Measurements from ENCODE around the gene DHRS7.

The DHRS7 gene

DNA sequence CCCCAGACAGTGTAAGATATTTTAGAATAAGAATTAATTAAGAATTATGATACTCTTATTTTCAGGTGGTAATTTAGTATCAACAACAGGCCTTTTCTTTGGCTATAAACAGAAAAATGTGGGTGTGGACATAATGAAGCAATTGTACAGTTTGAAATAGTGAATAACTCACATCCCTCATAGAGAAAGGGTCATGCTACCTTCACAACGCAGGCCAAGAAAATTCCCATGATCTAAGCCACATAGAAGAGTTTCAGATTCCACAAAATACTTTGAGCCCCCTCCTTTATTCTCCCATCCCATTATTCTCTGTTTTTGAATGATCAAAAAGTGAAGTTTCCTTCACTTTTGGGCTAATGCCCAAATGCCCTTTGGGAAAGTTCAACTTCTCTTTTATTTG, 23.5 kb upstream of the DHRS7 start:
- in situ Hi-C loops (cut with MboI; ENCODE audit: low sequenced_read_pairs) = loop anchor here (10.0 to 25.0 kb wide), 2 partner anchors 224 to 374 kb away; no protein-coding TSS in a partner anchor

DNA sequence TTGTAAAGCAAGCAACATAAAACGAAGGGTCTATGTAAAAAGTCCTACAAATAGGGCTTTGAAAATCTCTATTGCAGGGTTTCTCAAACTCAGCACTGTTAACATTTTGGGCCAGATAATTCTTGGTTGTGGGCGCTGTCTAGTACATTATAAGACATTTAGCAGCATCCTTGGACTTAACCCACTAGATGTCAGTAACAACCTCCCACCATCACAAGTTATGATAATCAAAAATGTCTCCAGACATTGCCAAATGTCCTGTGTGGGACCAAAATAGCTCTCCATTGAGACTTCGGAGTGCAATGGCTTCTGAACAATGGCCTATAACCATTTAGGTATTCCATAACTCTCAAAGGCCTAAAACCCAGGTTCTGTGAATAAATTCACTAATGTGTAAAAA, 22.9 kb upstream of the DHRS7 start:
- in situ Hi-C loops (cut with MboI; ENCODE audit: low sequenced_read_pairs) = loop anchor here (10.0 to 25.0 kb wide), 2 partner anchors 223 to 374 kb away; no protein-coding TSS in a partner anchor

DNA sequence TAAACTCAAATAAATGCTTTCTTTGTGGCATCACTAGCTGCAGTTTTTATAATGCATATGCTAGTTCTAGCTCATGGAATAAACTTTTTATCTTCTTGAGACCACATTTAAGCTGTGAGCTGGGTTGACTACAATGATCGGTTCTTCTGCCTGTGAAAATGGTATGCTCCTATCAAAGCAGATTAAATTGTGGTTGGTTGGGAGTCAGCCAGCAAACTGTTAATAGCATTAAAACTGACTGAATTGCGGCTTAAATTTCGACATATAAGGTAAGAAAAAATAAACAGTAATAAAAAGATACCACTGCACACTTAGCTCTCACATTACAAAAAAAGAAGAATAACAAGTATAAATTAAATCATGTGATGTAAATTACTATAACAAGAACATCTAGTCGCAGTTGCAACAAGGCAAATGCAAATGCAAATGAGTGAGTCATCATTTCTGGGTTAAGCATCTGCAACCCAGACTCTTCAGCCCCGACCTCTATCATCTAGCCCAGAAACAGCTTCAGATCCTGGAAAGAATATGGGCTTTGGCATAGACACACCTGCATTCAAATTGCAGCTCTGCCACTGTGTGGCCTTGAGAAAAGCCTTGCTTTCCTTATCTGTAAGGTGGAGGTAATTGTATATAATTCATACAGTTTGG, 19.8 kb upstream of the DHRS7 start:
- in situ Hi-C loops (cut with MboI; ENCODE audit: low sequenced_read_pairs) = loop anchor here (10.0 to 25.0 kb wide), 2 partner anchors 220 to 377 kb away; no protein-coding TSS in a partner anchor

DNA sequence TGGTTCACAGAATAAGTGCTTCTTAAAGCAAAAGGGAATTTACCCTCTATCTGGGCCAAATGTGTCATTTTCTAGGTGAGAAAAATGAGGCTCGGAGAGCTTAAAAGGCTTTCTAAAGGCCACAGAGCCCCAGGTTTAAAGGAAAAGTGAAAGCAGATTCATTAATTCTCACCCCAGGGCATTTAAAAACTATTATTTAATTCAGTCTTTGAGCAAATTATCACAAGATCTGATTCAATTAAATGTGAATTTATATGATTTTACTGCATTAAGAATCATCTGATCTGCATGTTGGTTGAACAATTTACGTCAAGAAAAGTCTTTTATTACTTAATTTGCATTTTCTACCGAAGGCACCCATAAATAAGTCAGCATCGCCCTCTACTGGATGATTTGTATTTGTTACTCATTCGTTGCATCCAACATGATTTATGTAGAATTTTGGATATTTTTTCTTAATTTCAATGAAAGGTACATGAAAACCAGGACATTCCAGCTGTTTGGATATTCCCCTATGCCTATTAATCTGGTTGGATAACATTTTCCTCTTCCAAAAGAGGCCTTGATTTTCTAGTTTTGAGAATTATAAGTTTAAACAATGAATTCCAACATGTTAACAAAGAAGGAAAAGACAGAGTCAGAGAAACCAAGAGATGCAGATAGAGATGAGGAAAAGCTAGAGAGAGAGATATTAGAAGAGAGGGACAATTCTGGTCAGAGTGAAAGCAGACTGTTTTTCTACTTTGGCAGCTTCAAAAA, 19.1 kb upstream of the DHRS7 start:
- in situ Hi-C loops (cut with MboI; ENCODE audit: low sequenced_read_pairs) = loop anchor here (10.0 to 25.0 kb wide), 2 partner anchors 220 to 378 kb away; no protein-coding TSS in a partner anchor

DNA sequence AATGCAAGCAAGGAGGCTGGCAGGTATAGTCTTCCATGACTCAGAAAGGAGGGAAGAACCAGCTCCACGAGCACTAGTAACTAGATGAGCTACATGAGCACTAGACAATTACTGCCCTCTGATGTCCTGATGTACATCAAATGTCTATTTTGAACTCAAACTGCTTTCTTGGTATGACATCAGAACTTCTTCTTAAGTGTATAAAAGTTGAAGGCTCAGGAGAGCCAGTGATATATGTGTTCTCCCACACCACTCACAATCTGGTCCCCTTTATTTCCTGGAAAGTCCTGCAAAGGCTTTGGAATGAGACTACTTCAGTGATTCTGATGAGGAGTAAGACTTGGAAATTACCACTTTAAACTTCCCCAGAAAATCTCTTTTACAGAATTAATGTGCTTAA, 18.5 kb upstream of the DHRS7 start:
- in situ Hi-C loops (cut with MboI; ENCODE audit: low sequenced_read_pairs) = loop anchor here (10.0 to 25.0 kb wide), 2 partner anchors 219 to 379 kb away; no protein-coding TSS in a partner anchor

DNA sequence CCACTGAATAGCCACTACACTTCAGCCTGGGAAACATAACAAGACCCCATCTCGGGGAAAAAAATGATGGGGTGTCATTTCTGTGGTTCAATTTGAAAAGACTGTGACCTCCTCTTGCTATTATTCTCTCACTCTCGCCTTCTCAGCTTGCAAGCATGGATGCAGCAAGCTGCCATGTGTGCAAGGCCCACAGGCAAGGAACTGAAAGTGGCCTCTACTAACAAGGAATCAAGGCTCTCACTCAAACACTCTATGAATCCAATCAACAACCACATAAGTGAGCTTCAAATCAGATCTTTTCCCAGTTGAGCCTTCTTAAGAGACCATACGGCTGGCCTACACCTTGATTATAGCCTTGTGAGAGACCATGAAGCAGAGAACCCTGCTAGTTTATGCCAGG, 17.9 kb upstream of the DHRS7 start:
- in situ Hi-C loops (cut with MboI; ENCODE audit: low sequenced_read_pairs) = loop anchor here (10.0 to 25.0 kb wide), 2 partner anchors 218 to 379 kb away; no protein-coding TSS in a partner anchor

DNA sequence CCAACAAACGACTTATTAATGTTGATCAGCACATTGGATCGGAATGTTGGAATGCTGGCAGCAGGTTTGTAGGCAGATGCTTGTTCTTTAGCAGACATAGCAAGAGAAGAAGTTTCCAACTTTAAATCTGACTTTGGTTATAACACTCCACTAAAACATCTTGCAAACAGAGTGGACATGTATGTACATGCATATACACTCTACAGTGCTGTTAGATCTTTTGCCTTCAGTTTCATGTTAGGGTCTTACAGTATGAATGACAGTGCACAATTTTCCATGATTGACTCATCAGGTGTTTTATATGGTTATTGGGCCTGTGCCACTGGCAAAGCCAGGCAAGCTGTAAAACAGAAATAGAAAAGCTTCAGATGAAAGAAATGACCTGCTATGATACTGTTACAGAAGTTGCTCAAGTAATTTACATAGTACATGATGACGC, 14.3 kb upstream of the DHRS7 start:
- in situ Hi-C loops (cut with MboI; ENCODE audit: low sequenced_read_pairs) = loop anchor here (25.0 kb wide), 1 partner anchor 383 kb away; no protein-coding TSS in a partner anchor

DNA sequence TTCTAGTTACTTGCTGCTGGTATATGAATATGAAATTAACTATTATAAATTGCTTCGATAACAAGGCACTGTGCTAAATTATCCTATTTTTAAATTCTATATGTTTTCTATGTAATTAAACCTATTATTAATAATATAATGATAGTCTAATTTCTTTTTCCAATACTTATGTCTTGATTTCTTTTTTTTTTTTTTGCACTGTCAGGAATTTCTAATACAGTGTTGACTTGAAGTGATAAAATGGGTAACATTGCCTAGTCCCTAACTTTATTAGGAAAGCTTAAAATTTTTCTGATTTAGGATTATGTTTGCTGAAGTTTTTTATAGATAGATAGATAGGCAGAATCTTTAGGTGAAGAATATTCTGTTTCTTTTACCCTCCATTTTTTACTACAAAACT, 13.6 kb upstream of the DHRS7 start:
- in situ Hi-C loops (cut with MboI; ENCODE audit: low sequenced_read_pairs) = loop anchor here (25.0 kb wide), 1 partner anchor 383 kb away; no protein-coding TSS in a partner anchor

DNA sequence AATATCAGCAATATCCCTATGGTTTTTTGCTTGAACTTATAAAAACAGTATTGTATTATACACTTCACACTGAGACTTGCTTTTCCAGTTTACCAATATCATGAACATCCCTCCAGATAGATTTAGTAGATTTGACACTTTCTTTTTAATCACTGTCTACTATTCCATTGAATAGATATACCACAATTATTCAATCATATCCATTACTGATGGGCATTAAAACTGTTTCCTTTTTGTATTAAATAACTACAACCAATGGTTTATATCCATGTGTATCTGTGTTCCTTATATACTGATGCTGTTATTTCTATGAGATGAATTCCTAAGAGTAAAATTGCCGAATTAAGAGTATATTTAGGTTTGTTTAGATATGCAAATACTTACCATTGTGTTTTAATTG, 13.0 kb upstream of the DHRS7 start:
- in situ Hi-C loops (cut with MboI; ENCODE audit: low sequenced_read_pairs) = loop anchor here (25.0 kb wide), 1 partner anchor 384 kb away; no protein-coding TSS in a partner anchor

DNA sequence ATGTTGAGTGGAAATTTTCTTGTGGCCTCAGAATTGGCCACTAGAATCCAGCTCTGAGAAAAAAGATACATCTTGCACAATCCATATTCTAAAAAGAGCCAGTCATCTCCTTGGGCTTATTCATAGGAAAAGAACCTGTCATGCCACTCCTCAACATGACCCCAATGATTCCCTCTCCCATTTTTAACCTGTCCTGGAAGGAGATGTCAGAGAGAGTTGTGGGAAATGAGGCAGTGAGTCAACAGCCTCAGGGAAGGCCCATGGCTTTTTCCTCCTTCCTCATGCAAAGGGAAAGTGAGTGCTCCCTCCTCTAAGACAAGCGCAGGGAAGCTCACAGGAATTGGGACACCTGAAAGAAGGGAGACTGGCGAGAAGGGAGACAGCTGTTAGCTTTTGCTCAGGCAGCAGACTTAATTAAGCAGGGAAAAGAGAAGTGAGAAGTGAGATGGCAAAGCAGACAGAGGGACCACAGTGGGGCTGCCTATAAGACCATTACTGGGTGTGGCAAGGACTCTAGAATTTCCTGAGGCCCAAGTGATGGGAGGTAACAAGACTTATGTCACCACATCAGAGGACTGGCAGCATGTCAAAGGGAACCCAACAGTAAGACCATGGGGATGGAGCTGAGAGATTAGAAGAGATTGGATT, 10.2 kb upstream of the DHRS7 start:
- in situ Hi-C loops (cut with MboI; ENCODE audit: low sequenced_read_pairs) = loop anchor here (25.0 kb wide), 1 partner anchor 387 kb away; no protein-coding TSS in a partner anchor

DNA sequence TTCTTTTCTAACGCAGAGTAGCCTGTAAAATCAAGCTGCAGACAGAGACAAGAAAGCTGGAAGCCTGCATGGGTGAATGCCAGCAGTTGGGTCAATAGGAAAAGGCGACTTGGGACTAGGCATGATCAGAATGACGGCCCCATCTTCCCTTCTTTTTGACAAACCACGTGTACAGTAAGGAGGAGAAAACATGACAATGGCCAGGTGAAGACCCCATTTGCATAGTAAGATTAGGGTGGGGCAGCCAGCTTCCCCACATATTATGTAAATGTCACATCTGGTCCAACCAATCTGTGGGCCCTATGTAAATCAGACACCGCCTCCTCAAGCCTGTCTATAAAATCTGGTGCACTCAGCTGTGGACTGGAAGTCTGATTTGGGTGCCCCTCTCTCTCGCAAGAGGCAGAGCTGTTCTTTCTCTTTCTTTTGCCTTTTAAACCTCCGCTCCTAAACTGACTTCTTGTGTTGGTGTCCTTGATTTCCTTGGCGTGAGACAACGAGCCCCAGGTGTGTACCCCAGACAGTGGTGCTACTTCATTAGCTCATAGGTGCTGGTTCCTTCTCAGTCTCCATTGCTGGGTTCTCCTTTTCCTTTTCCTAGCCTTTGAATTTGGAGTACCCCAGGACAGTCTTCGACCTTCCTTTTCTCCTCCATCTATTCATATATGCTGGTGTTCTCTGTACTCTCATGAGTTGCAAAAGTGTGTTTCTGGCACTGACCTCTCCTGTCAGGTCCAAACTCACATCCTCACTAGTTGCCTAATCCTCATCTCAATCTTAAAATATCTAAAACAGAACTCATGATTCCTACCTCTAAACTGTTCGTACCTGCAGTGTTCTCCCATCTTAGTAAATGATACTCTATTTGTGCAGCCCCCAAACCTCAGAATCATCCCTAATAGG, 9.4 kb upstream of the DHRS7 start:
- in situ Hi-C loops (cut with MboI; ENCODE audit: low sequenced_read_pairs) = loop anchor here (25.0 kb wide), 1 partner anchor 388 kb away; no protein-coding TSS in a partner anchor

DNA sequence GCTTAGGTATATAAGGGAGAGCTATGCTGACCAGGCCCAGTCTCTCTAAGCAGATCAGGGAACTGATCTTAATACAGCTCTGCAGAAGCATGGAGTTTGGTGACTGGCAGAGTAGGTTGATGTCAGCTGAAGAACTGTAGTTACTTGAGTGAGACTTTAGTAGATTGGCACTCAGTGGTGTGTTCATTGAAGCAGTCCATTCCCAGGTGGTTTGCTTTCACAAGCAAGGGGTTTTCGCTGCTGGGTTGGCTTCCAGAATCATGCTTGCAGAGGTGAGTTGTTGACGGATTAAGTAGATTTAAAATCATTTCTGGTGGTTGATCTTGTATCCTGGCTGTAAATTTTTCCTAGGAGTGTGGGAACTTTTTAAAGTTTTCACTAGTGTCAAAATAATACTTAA, 6.5 kb upstream of the DHRS7 start:
- in situ Hi-C loops (cut with MboI; ENCODE audit: low sequenced_read_pairs) = no loop called here

DNA sequence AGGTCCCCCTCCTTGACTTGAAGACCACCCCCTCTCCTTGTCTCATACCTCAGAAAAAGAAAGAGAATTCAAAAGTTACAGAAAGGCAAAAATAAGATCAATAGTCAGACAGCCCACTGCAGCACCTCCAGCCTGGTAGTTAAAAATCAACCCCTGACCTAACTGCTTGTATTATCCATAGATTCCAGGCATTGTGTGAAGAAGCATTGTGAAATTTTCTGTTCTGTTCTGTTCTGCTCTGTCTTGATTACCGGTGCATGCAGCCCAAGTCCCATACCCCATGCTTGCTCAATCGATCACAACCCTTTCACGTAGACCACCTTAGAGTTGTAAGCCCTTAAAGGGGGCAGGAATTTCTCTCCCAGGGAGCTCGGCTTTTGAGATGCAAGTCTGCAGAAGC, 5.8 kb upstream of the DHRS7 start:
- in situ Hi-C loops (cut with MboI; ENCODE audit: low sequenced_read_pairs) = no loop called here

DNA sequence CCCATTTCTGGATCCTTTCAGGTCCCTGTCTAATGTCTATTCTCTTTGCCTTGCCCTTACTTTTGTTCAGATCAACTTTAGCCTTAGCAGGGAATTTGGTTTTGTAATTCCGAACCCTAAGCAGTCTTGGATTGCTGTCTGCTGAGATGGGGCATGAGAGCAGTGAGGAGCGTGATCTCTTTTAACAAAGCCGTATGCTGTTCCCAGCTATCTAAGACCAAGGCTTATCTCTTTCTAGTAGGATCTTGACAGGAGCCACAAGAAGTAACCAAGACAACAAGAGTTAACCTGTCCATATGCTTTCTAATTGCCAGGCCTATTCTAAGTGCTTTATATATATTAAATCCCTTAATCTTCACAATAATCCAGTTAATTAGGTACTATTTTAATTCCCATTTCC, 4.5 kb upstream of the DHRS7 start:
- in situ Hi-C loops (cut with MboI; ENCODE audit: low sequenced_read_pairs) = loop anchor here (10.0 kb wide), 1 partner anchor 105 kb away; no protein-coding TSS in a partner anchor

DNA sequence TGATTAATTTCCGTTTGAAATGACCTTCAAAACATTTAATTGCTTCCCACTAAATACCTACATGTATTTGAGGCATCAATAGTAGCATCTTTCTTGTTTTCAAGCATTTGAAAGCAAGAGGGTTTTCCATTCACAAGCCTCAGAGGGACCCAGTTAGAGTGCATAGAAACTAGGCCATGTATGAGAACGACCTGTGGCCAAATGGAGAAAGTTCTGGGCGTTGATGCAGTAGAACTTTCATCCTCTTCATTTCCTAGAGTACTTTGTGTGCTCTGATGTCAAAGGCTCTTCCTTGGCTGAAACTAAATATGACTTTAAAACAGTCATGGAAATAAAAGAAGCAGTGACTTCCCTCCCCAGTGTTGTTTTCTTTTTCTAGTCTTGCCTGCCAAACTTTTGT, 944 bp upstream of the DHRS7 start:
- in situ Hi-C loops (cut with MboI; ENCODE audit: low sequenced_read_pairs) = loop anchor here (10.0 kb wide), 1 partner anchor 101 kb away; no protein-coding TSS in a partner anchor

DNA sequence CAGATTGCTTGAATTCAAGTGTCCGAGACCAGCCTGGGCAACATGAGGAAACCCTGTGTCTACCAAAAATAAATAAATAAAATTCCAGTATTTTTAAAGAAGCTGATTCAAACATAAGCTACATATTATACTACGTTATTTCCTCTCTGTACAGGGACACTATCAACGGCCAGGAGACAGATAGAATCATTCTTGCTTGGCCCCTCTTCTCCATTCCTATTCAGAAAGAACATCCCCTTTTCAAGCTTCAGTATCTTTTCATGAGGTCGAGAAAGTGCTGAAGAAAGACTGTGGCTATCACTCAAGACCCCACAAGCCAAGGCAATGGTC, 314 bp upstream of the DHRS7 start:
- in situ Hi-C loops (cut with MboI; ENCODE audit: low sequenced_read_pairs) = loop anchor here (10.0 kb wide), 1 partner anchor 101 kb away; no protein-coding TSS in a partner anchor

DNA sequence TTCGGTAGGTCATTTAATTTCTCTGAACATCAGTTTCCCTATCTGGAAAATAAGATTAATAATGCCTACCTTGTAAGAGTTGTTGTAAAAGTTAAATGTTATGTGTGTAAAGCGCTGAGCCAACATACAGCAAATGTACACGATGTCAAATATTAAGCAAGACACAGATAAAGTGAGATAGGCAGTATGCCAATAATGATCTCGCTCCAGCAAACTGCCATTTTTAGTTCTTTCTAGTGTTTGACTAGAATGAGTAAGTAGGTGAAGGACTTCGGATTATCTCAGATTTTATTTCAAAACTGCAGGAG, 840 bp downstream of the DHRS7 start:
- in situ Hi-C loops (cut with MboI; ENCODE audit: low sequenced_read_pairs) = loop anchor here (10.0 kb wide), 1 partner anchor 100 kb away; no protein-coding TSS in a partner anchor

DNA sequence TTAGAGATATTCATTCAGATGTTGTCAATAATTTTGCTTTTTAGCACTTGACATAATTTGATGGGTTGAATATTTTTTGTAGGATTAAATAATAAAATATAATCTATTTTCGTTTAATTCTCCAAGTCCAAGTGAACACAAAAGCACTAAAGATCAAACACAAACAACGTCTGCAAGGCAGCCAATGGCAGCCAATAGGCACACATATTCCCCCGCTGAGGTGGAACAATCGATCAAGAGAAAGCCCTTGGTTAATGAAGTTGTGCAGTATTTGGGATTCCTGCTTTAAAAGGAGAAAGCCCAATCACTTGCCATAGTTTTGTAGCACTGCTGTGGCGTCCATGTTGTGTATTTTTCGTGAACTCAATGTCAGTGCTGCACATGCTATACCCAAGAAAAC, 1.5 kb downstream of the DHRS7 start:
- in situ Hi-C loops (cut with MboI; ENCODE audit: low sequenced_read_pairs) = loop anchor here (10.0 kb wide), 1 partner anchor 99 kb away; no protein-coding TSS in a partner anchor

DNA sequence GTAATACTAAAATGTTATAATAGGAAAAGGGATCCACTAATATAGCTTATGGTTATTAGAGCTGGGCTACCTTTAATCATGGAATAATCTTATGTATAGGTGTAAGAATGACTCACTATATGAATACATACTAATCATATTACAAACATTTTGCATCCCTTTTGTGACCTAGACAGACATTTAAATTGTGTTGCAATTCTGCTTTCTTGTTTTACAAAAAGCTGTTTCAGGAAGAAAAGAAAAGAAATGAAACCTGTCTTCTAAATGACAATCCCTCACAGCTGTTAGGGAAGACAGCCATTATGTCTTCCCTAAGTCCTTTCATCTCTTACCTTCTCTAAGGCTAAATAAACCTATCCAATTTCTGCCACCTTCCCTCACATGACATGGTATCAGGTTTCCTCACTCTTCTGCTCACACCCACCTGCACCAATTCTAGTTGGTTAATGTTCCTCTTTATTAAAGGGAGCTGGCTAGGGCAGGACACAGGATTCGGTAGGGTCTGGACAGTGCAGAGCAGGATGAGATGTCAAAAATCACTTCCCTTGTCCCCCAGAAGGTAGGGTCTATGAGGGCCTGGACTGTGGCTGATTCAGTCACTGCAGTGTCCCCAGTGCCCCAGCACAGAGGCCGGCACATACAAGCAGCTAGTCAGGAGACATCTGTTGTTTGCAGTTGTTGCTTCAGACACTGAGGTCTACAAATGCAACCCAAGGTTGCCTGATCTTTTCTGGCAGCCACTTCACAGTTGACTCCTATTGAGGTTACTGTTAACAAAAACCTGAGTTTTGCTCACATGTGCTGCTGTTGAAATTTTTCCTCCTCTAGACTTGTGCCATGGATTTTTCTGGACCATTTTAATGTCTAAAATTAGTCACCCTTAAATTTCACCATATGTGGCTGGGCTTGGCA, 3.7 kb downstream of the DHRS7 start:
- in situ Hi-C loops (cut with MboI; ENCODE audit: low sequenced_read_pairs) = loop anchor here (10.0 kb wide), 1 partner anchor 97 kb away; no protein-coding TSS in a partner anchor

Data from HL-60/S4 (cell line).